ENCODE measurements around the gene FAM209B.

FAM209B gene

GRCh38 chr20:56573986-56574385, 40.9 kb downstream of the FAM209B start:
- intact Hi-C loops (cut with DNase I; ENCODE audit: low total_unique reads), result no loop called here
- H3K27ac ChIP-seq, result no peak overlapping the region
- H3K27me3 ChIP-seq, result no peaks in the 10 kb centered on the region
- H3K9me3 ChIP-seq, result no peaks in the 10 kb centered on the region
- DNase-seq, result no peak
- no peaks in the 10 kb centered on the region for H3K4me1 ChIP-seq
- no peaks in the 10 kb centered on the region for H3K36me3 ChIP-seq
- TF ChIP-seq CTCF (IDR thresholded peaks at IDR 0.05), result no peak
- H3K4me3 ChIP-seq, result no peak overlapping the region

- peaks cover 0 to 3% of the 10 kb centered on the region in 2 donors for H3K27me3 ChIP-seq
- no peak overlapping the region for H3K4me3 ChIP-seq
- H3K27ac ChIP-seq, result no peak overlapping the region
- intact Hi-C loops (cut with DNase I; ENCODE audit: low total_unique reads), result no loop called here
- H3K9me3 ChIP-seq, result no peaks in the 10 kb centered on the region
- H3K4me1 ChIP-seq, result no peaks in the 10 kb centered on the region
- no peak for DNase-seq
- H3K36me3 ChIP-seq, result no peaks in the 10 kb centered on the region
- no peak for TF ChIP-seq CTCF (IDR thresholded peaks at IDR 0.05)
Observed at GRCh38 chr20:56574531-56575142, 41.6 kb downstream of the FAM209B start.

GRCh38 chr20:56575157-56575556, 42.1 kb downstream of the FAM209B start:
- DNase-seq, result no peak
- TF ChIP-seq CTCF (IDR thresholded peaks at IDR 0.05), result no peak
- no peaks in the 10 kb centered on the region for H3K36me3 ChIP-seq

GRCh38 chr20:56575961-56576360, 42.9 kb downstream of the FAM209B start:
- no peaks in the 10 kb centered on the region for H3K4me1 ChIP-seq
- H3K27me3 ChIP-seq, result peaks cover 0 to 8% of the 10 kb centered on the region in 2 donors
- no peaks in the 10 kb centered on the region for H3K36me3 ChIP-seq
- intact Hi-C loops (cut with DNase I; ENCODE audit: low total_unique reads), result no loop called here
- H3K9me3 ChIP-seq, result no peaks in the 10 kb centered on the region
- H3K4me3 ChIP-seq, result no peak overlapping the region
- TF ChIP-seq CTCF (IDR thresholded peaks at IDR 0.05), result no peak
- DNase-seq, result no peak
- H3K27ac ChIP-seq, result no peak overlapping the region

More at GRCh38 chr20:56575157-56575556, 42.1 kb downstream of the FAM209B start:
- H3K4me3 ChIP-seq, result no peak overlapping the region
- no peak overlapping the region for H3K27ac ChIP-seq
- H3K27me3 ChIP-seq, result peaks cover 0 to 5% of the 10 kb centered on the region in 2 donors
- H3K9me3 ChIP-seq, result no peaks in the 10 kb centered on the region
- no peaks in the 10 kb centered on the region for H3K4me1 ChIP-seq
- intact Hi-C loops (cut with DNase I; ENCODE audit: low total_unique reads), result no loop called here

GRCh38 chr20:56579301-56579710, 46.3 kb downstream of the FAM209B start:
- DNase-seq, result no peak
- Histone ChIP-seq H3K4me3 (no peak overlapping the region), H3K4me1 (no peaks in the 10 kb centered on the region), H3K36me3 (no peaks in the 10 kb centered on the region), H3K27ac (no peak overlapping the region), H3K27me3 (peaks cover 0 to 17% of the 10 kb centered on the region in 2 donors), H3K9me3 (no peaks in the 10 kb centered on the region)
- TF ChIP-seq CTCF (IDR thresholded peaks at IDR 0.05), result no peak
- intact Hi-C loops (cut with DNase I; ENCODE audit: low total_unique reads), result no loop called here

- no peak for DNase-seq
- Histone ChIP-seq H3K4me1 (no peaks in the 10 kb centered on the region), H3K4me3 (no peak overlapping the region), H3K9me3 (no peaks in the 10 kb centered on the region), H3K27ac (no peak overlapping the region), H3K27me3 (peaks cover 0 to 17% of the 10 kb centered on the region in 2 donors), H3K36me3 (no peaks in the 10 kb centered on the region)
- no peak for TF ChIP-seq CTCF (IDR thresholded peaks at IDR 0.05)
- intact Hi-C loops (cut with DNase I; ENCODE audit: low total_unique reads), result no loop called here
Observed at GRCh38 chr20:56580226-56580625, 47.2 kb downstream of the FAM209B start.
